Left ventricle myocardium superior (tissue), 1 donor: ENCODE results near the gene PNKP. TPM values are rescaled to one million over a fixed set of nuclear protein-coding genes. Genes with fewer than 3 reads are reported as not detected.

Source experiments
- microRNA-seq: library from miRNA; unstranded; fragments of <30 nt; microRNA quantifications from one replicate; pipeline ENCODE4 v1.2.0, GENCODE V29; 2020; ENCODE audit warnings: borderline number of aligned reads
- total RNA-seq: library from RNA; stranded (reverse); fragmentation: NEBNext Ultra II Directional; extraction: Animal tissue kit (Norgen Biotek cat#: 25700); gene quantifications from one replicate; pipeline ENCODE4 v1.2.1, GENCODE V29; 2021
- donor health status: DM: no; HTN: yes; CAD: no; lungs with severe emphysema.

Gene PNKP
- total RNA-seq, 1 donor from 2014 or later = 39.1 TPM

Small RNAs within 50 kb of the gene (microRNA-seq; reads per million reads assigned to microRNA genes)
- gene MIR4749 (not detected), gene MIR4750 (not detected), gene MIR6800 (not detected)

Other genes with a start within 250 kb of the PNKP start
- gene RRAS, start 227.4 kb downstream of the PNKP start, total RNA-seq = 100 TPM
- 44.9 TPM for gene SCAF1, start 225.4 kb downstream of the PNKP start, total RNA-seq
- gene IRF3, start 201.7 kb downstream of the PNKP start, total RNA-seq = 40.6 TPM
- 11.5 TPM for gene BCL2L12, start 201.6 kb downstream of the PNKP start, total RNA-seq
- gene PRMT1, start 190.3 kb downstream of the PNKP start, total RNA-seq = 130 TPM
- 0.87 TPM for gene ADM5, start 178.0 kb downstream of the PNKP start, total RNA-seq
- gene CPT1C, start 176.5 kb downstream of the PNKP start, total RNA-seq = 3.1 TPM
- gene TSKS, start 104.3 kb downstream of the PNKP start, total RNA-seq = 0.72 TPM
- gene AP2A1, start 100.6 kb downstream of the PNKP start, total RNA-seq = 73.1 TPM
- gene FUZ, start 54.3 kb downstream of the PNKP start, total RNA-seq = 19.1 TPM
- 68.5 TPM for gene MED25, start 49.3 kb downstream of the PNKP start, total RNA-seq
- gene PTOV1, start 16.4 kb downstream of the PNKP start, total RNA-seq = 127 TPM
- gene AKT1S1, start 9.8 kb upstream of the PNKP start, total RNA-seq = 41.2 TPM
- 47.7 TPM for gene TBC1D17, start 10.1 kb upstream of the PNKP start, total RNA-seq
- gene IL4I1, start 29.3 kb upstream of the PNKP start, total RNA-seq = not detected
- 8.0 TPM for gene ATF5, start 61.6 kb upstream of the PNKP start, total RNA-seq
- gene NUP62, start 61.9 kb upstream of the PNKP start, total RNA-seq = 28.4 TPM
- gene SIGLEC11, start 93.6 kb upstream of the PNKP start, total RNA-seq = 0.59 TPM
- gene VRK3, start 157.8 kb upstream of the PNKP start, total RNA-seq = 22.8 TPM
- gene ZNF473, start 158.4 kb upstream of the PNKP start, total RNA-seq = 3.6 TPM